ENCODE data around the gene TMEM220.
A peak's percentile ranks its signal among the peaks of the same experiment; 100 is the strongest.

The TMEM220 gene

DNA sequence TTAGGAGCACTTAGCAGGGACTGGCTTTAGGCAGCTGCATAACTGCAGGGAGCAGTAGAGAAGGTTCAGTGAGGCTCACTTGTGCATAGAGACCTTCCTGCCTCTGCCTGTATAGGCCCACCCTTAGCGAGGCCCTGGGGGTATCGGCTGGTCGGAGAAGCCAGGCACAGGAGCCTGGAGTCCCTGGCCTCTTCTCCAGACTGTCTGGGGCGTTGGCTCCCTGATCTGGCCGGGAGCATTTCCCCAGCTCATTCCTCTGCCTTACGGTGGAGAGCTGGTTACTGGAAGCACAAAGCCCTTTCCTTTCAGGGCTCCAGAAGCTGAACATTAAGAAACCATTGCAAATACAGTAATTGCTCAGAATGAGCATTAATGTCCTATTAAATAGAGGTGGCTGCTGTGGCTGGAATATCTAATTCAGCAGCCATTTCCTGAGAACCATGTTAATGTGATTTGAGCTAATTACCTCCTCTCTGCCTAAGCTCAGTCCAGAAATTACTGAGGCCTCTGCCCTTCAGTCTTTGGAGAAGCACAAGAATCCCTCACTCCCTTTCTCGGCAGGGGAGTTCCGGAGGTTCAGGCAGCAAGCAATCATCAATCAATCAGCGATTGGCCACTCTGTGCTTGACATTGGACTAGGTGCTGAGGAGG lies 18.8 kb upstream of the TMEM220 start:
- H3K4me3 ChIP-seq (ENCODE audit: low read depth, low read length): no peak overlapping the region
- no peak for DNase-seq (ENCODE audit: low read depth)
- TF ChIP-seq, protein P1, sequence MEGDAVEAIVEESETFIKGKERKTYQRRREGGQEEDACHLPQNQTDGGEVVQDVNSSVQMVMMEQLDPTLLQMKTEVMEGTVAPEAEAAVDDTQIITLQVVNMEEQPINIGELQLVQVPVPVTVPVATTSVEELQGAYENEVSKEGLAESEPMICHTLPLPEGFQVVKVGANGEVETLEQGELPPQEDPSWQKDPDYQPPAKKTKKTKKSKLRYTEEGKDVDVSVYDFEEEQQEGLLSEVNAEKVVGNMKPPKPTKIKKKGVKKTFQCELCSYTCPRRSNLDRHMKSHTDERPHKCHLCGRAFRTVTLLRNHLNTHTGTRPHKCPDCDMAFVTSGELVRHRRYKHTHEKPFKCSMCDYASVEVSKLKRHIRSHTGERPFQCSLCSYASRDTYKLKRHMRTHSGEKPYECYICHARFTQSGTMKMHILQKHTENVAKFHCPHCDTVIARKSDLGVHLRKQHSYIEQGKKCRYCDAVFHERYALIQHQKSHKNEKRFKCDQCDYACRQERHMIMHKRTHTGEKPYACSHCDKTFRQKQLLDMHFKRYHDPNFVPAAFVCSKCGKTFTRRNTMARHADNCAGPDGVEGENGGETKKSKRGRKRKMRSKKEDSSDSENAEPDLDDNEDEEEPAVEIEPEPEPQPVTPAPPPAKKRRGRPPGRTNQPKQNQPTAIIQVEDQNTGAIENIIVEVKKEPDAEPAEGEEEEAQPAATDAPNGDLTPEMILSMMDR (conservative IDR thresholded peaks at IDR 0.05; ENCODE audit: low read depth, low read length): no peak

DNA sequence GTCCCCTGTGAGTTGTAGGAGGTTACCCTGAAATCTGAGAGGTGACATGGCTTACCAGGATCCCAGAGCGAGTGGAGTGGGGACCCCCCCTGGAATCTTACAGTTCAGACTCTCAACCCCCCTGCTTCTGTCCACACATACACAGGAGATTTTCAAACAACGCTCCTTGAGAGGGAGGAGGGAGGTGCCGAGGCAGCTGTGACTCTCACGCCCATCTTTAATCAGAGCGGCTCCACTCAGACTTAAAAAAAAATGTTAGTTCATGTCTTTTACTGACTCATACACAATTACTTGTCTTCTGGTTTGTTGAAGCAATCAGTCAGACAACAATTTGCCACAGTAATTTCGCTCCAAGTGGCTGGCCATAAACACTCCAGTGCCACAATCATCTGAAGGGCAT lies 15.4 kb upstream of the TMEM220 start:
- H3K4me3 ChIP-seq (ENCODE audit: low read depth, low read length): no peak overlapping the region
- TF ChIP-seq, protein P1 (conservative IDR thresholded peaks at IDR 0.05; ENCODE audit: low read depth, low read length): no peak
- no peak for DNase-seq (ENCODE audit: low read depth)

DNA sequence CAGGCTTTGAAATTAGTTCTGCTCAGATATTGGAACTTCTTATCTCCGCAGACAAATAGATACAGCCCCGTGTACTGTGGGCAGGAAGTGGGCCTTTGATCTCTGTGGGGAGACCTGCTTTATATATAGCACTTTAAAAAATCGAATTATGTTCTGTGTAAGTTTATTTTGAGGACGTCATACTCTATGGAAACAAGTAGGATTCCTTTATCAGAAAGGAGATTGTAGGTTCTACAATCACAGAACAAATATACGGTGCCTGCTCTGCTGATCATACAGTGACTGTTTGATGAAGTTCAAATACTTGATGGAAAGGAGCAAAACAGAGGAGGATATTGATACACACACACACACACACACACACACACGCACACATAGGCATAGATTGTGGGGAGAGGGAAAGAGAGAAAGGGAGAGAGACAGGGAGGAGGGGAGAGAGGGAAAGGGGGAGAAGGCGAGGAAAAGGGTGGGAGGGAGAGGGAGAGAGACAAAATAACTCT lies 14.7 kb upstream of the TMEM220 start:
- TF ChIP-seq, protein P1 (conservative IDR thresholded peaks at IDR 0.05; ENCODE audit: low read depth, low read length): no peak
- DNase-seq (ENCODE audit: low read depth): no peak
- H3K4me3 ChIP-seq (ENCODE audit: low read depth, low read length): no peak overlapping the region

DNA sequence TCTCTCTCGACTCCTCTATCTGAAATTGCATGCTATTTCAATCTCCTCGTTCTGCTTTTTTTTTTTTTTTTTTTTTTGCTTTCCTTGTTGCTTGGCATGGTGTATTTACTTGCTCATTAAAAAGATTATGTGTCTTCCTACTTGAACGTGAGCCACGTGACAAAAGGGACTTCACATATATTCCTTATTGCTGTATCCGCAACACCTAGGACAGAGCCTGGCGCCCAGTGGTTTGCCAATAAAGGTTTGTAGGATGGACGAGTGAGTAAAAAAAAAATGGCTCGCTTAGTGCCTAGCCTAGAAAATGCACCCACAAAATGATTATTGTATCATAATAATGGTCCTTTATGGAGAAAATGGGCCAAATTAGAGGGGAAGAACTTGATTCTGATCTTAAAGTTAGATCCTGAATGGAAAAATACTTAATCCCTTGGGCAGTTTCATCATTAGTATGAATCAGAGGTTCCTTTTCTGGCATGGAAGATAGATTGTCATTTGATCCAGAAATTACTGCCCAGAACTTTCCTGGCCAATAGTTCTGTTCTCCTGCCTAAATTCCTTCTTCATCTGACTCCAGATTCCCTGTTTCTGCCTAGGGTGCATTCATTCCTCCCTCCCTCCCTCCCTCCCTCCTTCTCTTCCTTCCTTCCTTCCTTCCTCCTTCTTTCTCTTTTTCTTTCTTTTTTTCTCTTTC lies 13.6 kb upstream of the TMEM220 start:
- H3K4me3 ChIP-seq (ENCODE audit: low read depth, low read length): no peak overlapping the region
- TF ChIP-seq, protein P1 (conservative IDR thresholded peaks at IDR 0.05; ENCODE audit: low read depth, low read length): no peak
- DNase-seq (ENCODE audit: low read depth): peak; percentile 26

DNA sequence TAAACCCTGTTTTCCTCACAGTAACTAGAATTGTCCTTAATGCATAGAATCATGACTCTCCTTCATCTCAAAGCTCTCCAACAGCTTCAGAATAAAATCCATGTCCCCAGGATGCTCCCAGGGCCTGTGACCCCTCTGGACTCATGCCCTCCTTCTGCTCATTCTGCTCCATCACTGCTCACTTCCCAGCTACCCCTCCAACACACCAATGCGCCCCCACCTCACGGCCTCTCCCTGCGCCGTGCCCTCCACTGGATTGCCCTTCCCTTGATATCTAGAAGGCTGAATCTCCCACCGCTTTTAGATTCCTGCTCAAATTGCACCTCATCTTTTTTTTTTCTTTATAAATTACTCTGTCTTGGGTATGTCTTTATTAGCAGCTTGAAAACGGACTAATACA lies 12.6 kb upstream of the TMEM220 start:
- TF ChIP-seq, protein P1 (conservative IDR thresholded peaks at IDR 0.05; ENCODE audit: low read depth, low read length): no peak
- DNase-seq (ENCODE audit: low read depth): no peak
- no peak overlapping the region for H3K4me3 ChIP-seq (ENCODE audit: low read depth, low read length)

DNA sequence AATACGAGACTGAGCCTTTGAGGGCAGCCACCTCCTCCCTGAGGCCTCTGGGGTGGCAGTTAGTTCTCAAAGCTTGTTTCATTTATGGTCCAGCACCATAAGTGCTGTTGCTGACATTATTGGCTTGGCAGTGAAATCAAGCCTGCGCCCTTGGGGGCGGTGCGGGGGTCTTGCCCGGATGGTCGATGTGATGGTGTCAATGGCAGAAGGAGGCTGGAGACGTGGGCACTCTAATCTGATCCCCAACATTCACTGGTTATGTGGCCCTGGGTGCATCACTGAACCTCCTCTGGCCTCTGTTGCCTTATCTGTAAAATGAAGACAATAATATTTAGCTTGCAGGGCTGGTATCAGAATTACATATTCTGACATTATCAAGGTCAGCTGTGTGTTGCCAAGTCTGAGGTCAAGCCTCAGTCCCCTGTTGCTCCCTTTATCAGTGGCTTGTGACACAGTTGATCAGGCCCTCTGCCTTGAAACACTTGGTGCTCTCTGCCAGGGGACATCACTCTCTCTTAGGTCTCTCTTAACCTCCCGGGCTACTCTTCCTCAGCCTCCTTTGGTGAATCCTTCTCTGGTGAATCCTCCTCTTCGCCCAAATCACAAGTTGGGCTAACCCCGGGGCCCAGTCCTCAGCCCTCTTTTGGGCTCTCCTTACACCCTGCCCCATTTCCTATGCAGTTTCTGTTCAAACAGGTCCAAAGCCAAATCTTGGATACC lies 11.8 kb upstream of the TMEM220 start:
- TF ChIP-seq, protein P1 (conservative IDR thresholded peaks at IDR 0.05; ENCODE audit: low read depth, low read length): no peak
- DNase-seq (ENCODE audit: low read depth): no peak
- H3K4me3 ChIP-seq (ENCODE audit: low read depth, low read length): no peak overlapping the region

Data from choroid plexus epithelial cell (primary cell).